IMR-90 (cell line): ENCODE measurements around the gene GDPD5. TPM values are rescaled to one million over a fixed set of nuclear protein-coding genes. Genes with fewer than 3 reads are reported as not detected.

Experiments
- ATAC-seq: fragments of 200-7000 bp; cut with Tn5 transposase; 2 replicates; pipeline ENCODE4 v1.9.1; 2020; ENCODE audit warnings: low read depth, mild to moderate bottlenecking, moderate library complexity
- BruUV-seq: library from RNA; stranded (reverse); fragments of 400-500 nt; replicated peaks from 2 replicates; lab custom pipeline; 2021; lab: Mats Ljungman, UMichigan
- CTCF ChIA-PET: fragments of 300-600 bp; formaldehyde crosslinking; extraction: SDS; loops from one replicate; lab custom pipeline; 2021; ENCODE audit warnings: antibody characterized with exemption; lab: Yijun Ruan, JAX
- POLR2A ChIA-PET: fragments of 300-600 bp; sonication (Branson Sonifier 250); formaldehyde crosslinking; loops from one replicate; lab custom pipeline; 2022; ENCODE audit warnings: antibody characterized with exemption; ENCODE audit not compliant: unreplicated experiment; lab: Charles Lee
- DNase-seq: peaks from one replicate; pipeline ENCODE4 v3.0.0; 2013
- H2AFZ ChIP-seq: replicated peaks from 2 replicates; pipeline ENCODE3; 2013; ENCODE audit warnings: low read length, mild to moderate bottlenecking; ENCODE audit not compliant: poor library complexity
- H2AK5ac ChIP-seq: 2 replicates; pipeline ENCODE4 v1.6.1; 2013; ENCODE audit warnings: low read depth, low read length, inconsistent platforms
- H2AK9ac ChIP-seq: replicated peaks from 2 replicates; pipeline ENCODE3; 2013; ENCODE audit warnings: mild to moderate bottlenecking, low read depth, low read length, moderate library complexity; ENCODE audit not compliant: poor library complexity
- H2BK120ac ChIP-seq: 2 replicates; pipeline ENCODE4 v1.6.1; 2013; ENCODE audit warnings: low read depth, low read length, inconsistent platforms
- H2BK15ac ChIP-seq: 3 replicates; pipeline ENCODE4 v1.6.1; 2013; ENCODE audit warnings: low read depth, low read length, inconsistent platforms
- H2BK20ac ChIP-seq: 2 replicates; pipeline ENCODE4 v1.6.1; 2013; ENCODE audit warnings: low read depth, mild to moderate bottlenecking, inconsistent platforms, low read length, moderate library complexity
- H2BK5ac ChIP-seq: 2 replicates; pipeline ENCODE4 v1.6.1; 2013; ENCODE audit warnings: mild to moderate bottlenecking, low read depth, low read length, inconsistent platforms; ENCODE audit not compliant: poor library complexity, severe bottlenecking
- H3K14ac ChIP-seq: replicated peaks from 2 replicates; pipeline ENCODE4 v1.6.1; 2013; ENCODE audit warnings: low read depth, low read length, inconsistent platforms
- H3K18ac ChIP-seq: 2 replicates; pipeline ENCODE4 v1.6.1; 2013; ENCODE audit warnings: low read depth, low read length, control low read depth
- H3K23ac ChIP-seq: 2 replicates; pipeline ENCODE4 v1.6.1; 2013; ENCODE audit warnings: low read depth, low read length, inconsistent platforms
- H3K27ac ChIP-seq: 2 replicates; pipeline ENCODE4 v1.5.1; 2013; ENCODE audit warnings: mild to moderate bottlenecking, control low read depth, low read length; ENCODE audit not compliant: insufficient read depth
- H3K27me3 ChIP-seq: 2 replicates; pipeline ENCODE4 v1.6.1; 2013; ENCODE audit warnings: low read length; ENCODE audit not compliant: control insufficient read depth, insufficient read depth
- H3K36me3 ChIP-seq: 2 replicates; pipeline ENCODE4 v1.6.1; 2013; ENCODE audit warnings: low read length, mixed read lengths; ENCODE audit not compliant: control insufficient read depth, insufficient read depth
- H3K4ac ChIP-seq: 2 replicates; pipeline ENCODE4 v1.6.1; 2013; ENCODE audit warnings: low read depth, low read length, inconsistent platforms
- H3K4me1 ChIP-seq: 2 replicates; pipeline ENCODE4 v1.6.1; 2013; ENCODE audit warnings: low read length, mixed read lengths; ENCODE audit not compliant: control insufficient read depth, insufficient read depth
- H3K4me2 ChIP-seq: 2 replicates; pipeline ENCODE4 v1.6.1; 2013; ENCODE audit warnings: low read depth, mild to moderate bottlenecking, control low read depth, low read length, moderate library complexity
- H3K4me3 ChIP-seq: 2 replicates; pipeline ENCODE4 v1.5.1; 2013; ENCODE audit warnings: low read depth, mild to moderate bottlenecking, control low read depth, low read length, moderate library complexity; ENCODE audit not compliant: insufficient read depth
- H3K56ac ChIP-seq: 2 replicates; pipeline ENCODE4 v1.6.1; 2013; ENCODE audit warnings: low read length, inconsistent platforms; ENCODE audit not compliant: insufficient read depth; ENCODE audit errors: extremely low read depth
- H3K79me1 ChIP-seq, 2 experiments: 2 replicates each; pipeline ENCODE4 v1.6.1; 2013; ENCODE audit warnings: low read length in 2 of 2, inconsistent platforms in 1 of 2, low read depth in 1 of 2
- H3K9ac ChIP-seq: 2 replicates; pipeline ENCODE4 v1.6.1; 2013; ENCODE audit warnings: low read depth, low read length, control low read depth
- H3K9me1 ChIP-seq: 2 replicates; pipeline ENCODE4 v1.6.1; 2013; ENCODE audit warnings: low read length, inconsistent platforms; ENCODE audit not compliant: insufficient read depth
- H3K9me3 ChIP-seq: 2 replicates; pipeline ENCODE4 v1.6.1; 2013; ENCODE audit warnings: low read length; ENCODE audit not compliant: control insufficient read depth, insufficient read depth
- H4K20me1 ChIP-seq: 2 replicates; pipeline ENCODE4 v1.6.1; 2013; ENCODE audit warnings: low read length, inconsistent platforms; ENCODE audit not compliant: insufficient read depth
- H4K5ac ChIP-seq: 2 replicates; pipeline ENCODE4 v1.6.1; 2013; ENCODE audit warnings: mild to moderate bottlenecking, low read depth, low read length, control low read depth
- H4K8ac ChIP-seq, 2 experiments: 2 replicates each; pipeline ENCODE4 v1.6.1; 2013; ENCODE audit warnings: low read depth in 2 of 2, low read length in 2 of 2, control low read depth in 1 of 2, inconsistent platforms in 1 of 2
- H4K91ac ChIP-seq: 2 replicates; pipeline ENCODE4 v1.6.1; 2013; ENCODE audit warnings: low read depth, low read length, inconsistent platforms; ENCODE audit not compliant: insufficient read depth
- BHLHE40 ChIP-seq: fragments of 150-350 bp; IDR thresholded peaks from 2 replicates; pipeline ENCODE4 v1.6.1; 2016; ENCODE audit warnings: mild to moderate bottlenecking, low read depth, low read length
- CEBPB ChIP-seq: IDR thresholded peaks from 2 replicates; pipeline ENCODE4 v1.6.1; 2012; ENCODE audit warnings: low read depth, low read length, improper control_type of control experiment
- CHD1 ChIP-seq: IDR thresholded peaks from 2 replicates; pipeline ENCODE4 v1.6.1; 2012; ENCODE audit warnings: low read depth, low read length, improper control_type of control experiment
- MAZ ChIP-seq: IDR thresholded peaks from 2 replicates; pipeline ENCODE4 v1.6.1; 2012; ENCODE audit warnings: low read depth, mild to moderate bottlenecking, low read length, improper control_type of control experiment, moderate library complexity, borderline replicate concordance
- RCOR1 ChIP-seq: IDR thresholded peaks from 2 replicates; pipeline ENCODE4 v1.6.1; 2012; ENCODE audit warnings: mild to moderate bottlenecking, low read length, improper control_type of control experiment; ENCODE audit not compliant: insufficient replicate concordance
- SMC3 ChIP-seq: fragments of 150-350 bp; IDR thresholded peaks from 2 replicates; pipeline ENCODE4 v1.6.1; 2016; ENCODE audit warnings: low read depth, mild to moderate bottlenecking, antibody characterized with exemption, low read length, moderate library complexity
- WGBS, 2 experiments: methylation state at CpG; one replicate each; pipeline versions ENCODE4 v1.1.5 to v1.1.7; 2013; ENCODE audit warnings: missing lambda C conversion rate in 2 of 2; ENCODE audit not compliant: insufficient read length in 1 of 2; ENCODE audit errors: extremely low coverage in 2 of 2; 5-methylcytosine and 5-hydroxymethylcytosine counted together
- dilution Hi-C: fragments of 300-500 bp; cut with HindIII; formaldehyde crosslinking; loops from one replicate; pipeline ENCODE4 v1.14.3; 2018; ENCODE audit warnings: low sequenced_read_pairs; ENCODE audit not compliant: unreplicated experiment
- in situ Hi-C: fragments of 300-500 bp; cut with MboI; formaldehyde crosslinking; loops from 3 replicates; pipeline ENCODE4 v1.14.3; 2019; ENCODE audit warnings: low sequenced_read_pairs, inconsistent platforms, mixed read lengths
- intact Hi-C: fragments of 100-400 bp; cut with micrococcal nuclease; formaldehyde crosslinking; loops from 2 replicates; pipeline ENCODE4 v1.10.0; 2022
- polyA plus RNA-seq, 3 experiments: library from polyadenylated mRNA; depleted of rRNA; stranded (reverse); fragments of >200 nt; gene quantifications; 2 replicates each; pipeline ENCODE4 v1.2.3, GENCODE V29; 2012; ENCODE audit warnings: low replicate concordance in 1 of 3
- total RNA-seq: library from RNA; depleted of rRNA; stranded (reverse); fragments of >200 nt; gene quantifications from 2 replicates; pipeline ENCODE4 v1.2.3, GENCODE V29; 2012
- TF ChIP-seq, protein P1 (sequence below): conservative IDR thresholded peaks from 2 replicates; pipeline ENCODE4 v1.5.1; 2012; ENCODE audit warnings: mild to moderate bottlenecking, low read depth, low read length, improper control_type of control experiment
- TF ChIP-seq, protein P2 (sequence below): fragments of 150-350 bp; IDR thresholded peaks from 2 replicates; pipeline ENCODE4 v1.6.1; 2016; ENCODE audit warnings: low read depth, mild to moderate bottlenecking, low read length, moderate library complexity, borderline replicate concordance

GDPD5 gene
- total and polyA plus RNA-seq, 2 of the 4 experiments (the other 2 are of a cell fraction): 2.0 to 7.9 TPM

DNA sequence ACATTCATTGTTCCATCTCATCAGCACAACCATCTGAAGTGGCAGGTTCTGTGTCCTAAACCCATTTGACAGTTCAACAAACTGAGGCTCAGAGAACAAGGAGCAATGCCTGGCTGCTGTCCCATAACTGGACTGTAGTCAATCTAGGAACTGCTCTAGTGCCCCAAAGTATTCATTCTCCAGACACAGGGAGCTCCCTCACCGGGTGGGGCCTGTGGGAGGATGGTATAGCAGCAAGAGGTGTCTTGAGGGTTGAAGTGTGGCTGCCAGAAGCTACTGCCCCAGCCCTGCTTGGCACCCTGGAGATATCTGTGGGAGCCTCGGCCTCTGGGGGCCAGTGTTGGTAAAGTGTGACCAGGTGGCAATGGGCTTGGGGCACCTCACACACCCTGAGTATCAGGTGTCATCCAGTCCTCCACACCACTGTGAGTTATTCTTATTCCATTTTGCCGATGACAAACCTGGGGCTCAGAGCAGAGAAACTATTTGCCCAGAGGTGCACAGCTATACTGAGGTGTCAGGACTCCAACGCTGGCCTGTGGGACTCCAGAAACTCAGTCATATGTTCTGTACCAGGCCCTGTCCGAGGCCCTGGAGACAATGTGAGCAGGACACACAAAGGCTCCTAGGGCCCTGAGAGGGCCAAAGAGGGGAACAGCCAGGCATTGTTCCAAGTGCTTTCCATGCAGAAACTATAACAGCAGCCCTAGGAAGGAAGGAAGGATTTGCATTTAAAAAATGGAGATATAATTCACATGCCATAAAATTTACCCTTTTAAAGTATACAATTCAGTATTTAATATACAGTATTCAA, 46.8 kb downstream of the GDPD5 start:
- no peak overlapping the region for H3K9ac ChIP-seq
- H2BK15ac ChIP-seq: no peak overlapping the region
- no peak for DNase-seq
- H3K9me3 ChIP-seq: no peaks in the 10 kb centered on the region
- no peaks in the 10 kb centered on the region; the same call in 1 of the 2 replicates for H3K27me3 ChIP-seq
- no peak overlapping the region for H3K56ac ChIP-seq
- no peak overlapping the region for H3K14ac ChIP-seq
- no peaks in the 10 kb centered on the region for H3K36me3 ChIP-seq
- no peak overlapping the region for H4K8ac ChIP-seq
- ATAC-seq: no peak
- TF ChIP-seq MAZ: no peak
- TF ChIP-seq, protein P1, sequence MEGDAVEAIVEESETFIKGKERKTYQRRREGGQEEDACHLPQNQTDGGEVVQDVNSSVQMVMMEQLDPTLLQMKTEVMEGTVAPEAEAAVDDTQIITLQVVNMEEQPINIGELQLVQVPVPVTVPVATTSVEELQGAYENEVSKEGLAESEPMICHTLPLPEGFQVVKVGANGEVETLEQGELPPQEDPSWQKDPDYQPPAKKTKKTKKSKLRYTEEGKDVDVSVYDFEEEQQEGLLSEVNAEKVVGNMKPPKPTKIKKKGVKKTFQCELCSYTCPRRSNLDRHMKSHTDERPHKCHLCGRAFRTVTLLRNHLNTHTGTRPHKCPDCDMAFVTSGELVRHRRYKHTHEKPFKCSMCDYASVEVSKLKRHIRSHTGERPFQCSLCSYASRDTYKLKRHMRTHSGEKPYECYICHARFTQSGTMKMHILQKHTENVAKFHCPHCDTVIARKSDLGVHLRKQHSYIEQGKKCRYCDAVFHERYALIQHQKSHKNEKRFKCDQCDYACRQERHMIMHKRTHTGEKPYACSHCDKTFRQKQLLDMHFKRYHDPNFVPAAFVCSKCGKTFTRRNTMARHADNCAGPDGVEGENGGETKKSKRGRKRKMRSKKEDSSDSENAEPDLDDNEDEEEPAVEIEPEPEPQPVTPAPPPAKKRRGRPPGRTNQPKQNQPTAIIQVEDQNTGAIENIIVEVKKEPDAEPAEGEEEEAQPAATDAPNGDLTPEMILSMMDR: no peak
- TF ChIP-seq RCOR1: no peak
- TF ChIP-seq CHD1: no peak
- TF ChIP-seq, protein P2, sequence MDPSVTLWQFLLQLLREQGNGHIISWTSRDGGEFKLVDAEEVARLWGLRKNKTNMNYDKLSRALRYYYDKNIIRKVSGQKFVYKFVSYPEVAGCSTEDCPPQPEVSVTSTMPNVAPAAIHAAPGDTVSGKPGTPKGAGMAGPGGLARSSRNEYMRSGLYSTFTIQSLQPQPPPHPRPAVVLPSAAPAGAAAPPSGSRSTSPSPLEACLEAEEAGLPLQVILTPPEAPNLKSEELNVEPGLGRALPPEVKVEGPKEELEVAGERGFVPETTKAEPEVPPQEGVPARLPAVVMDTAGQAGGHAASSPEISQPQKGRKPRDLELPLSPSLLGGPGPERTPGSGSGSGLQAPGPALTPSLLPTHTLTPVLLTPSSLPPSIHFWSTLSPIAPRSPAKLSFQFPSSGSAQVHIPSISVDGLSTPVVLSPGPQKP: no peak
- TF ChIP-seq SMC3: no peak
- no peak for TF ChIP-seq BHLHE40
- no peak for TF ChIP-seq CEBPB
- no peak overlapping the region for H3K23ac ChIP-seq
- no peak overlapping the region for H4K91ac ChIP-seq
- ChIA-PET CTCF (interaction anchor here (0.5 kb wide), 1 partner anchor 90 kb away, joined by 3 read pairs; no protein-coding TSS in a partner anchor), POLR2A (no interaction called here)
- no peak overlapping the region for H2AK5ac ChIP-seq
- dilution Hi-C loops: no loop called here
- H3K4ac ChIP-seq: no peak overlapping the region
- H4K20me1 ChIP-seq: no peaks in the 10 kb centered on the region
- no peak overlapping the region for H2AK9ac ChIP-seq
- H2AFZ ChIP-seq: no peak overlapping the region
- BruUV-seq: no TSS peak
- H3K27ac ChIP-seq: no peak overlapping the region
- H2BK5ac ChIP-seq: no peak overlapping the region
- H3K4me2 ChIP-seq: no peak overlapping the region
- H4K5ac ChIP-seq: no peak overlapping the region
- WGBS, 2 experiments: 45% methylated on average over 3 of the region's 5 CpGs; no CpG with 5 or more reads in 1 of the 2 experiments
- intact Hi-C loops: no loop called here
- in situ Hi-C loops: no loop called here
- no peak overlapping the region for H2BK120ac ChIP-seq
- no peak overlapping the region for H3K4me3 ChIP-seq
- peaks cover 20% of the 10 kb centered on the region for H3K4me1 ChIP-seq
- H2BK20ac ChIP-seq: no peak overlapping the region
- H3K79me1 ChIP-seq: no peaks in the 10 kb centered on the region; a peak in 1 of 4 replicates
- peaks cover 19% of the 10 kb centered on the region for H3K9me1 ChIP-seq
- H3K18ac ChIP-seq: no peak overlapping the region
